Loucy (cell line): Measurements from ENCODE around the gene LCMT2.

Experiments used
- H2AFZ ChIP-seq: fragments of 200-600 bp; sonication (generic); 2 replicates; pipeline ENCODE4 v1.6.0; 2016; ENCODE audit warnings: antibody characterized with exemption, mild to moderate bottlenecking, low read length, moderate library complexity
- H3F3A ChIP-seq: fragments of 200-600 bp; 2 replicates; pipeline ENCODE4 v1.6.0; 2016; ENCODE audit warnings: antibody characterized with exemption, low read depth, mild to moderate bottlenecking
- H3K27me3 ChIP-seq: fragments of 200-600 bp; sonication (generic); 2 replicates; pipeline ENCODE4 v1.6.1; 2014; ENCODE audit warnings: low read length, mild to moderate bottlenecking; ENCODE audit not compliant: insufficient read depth, poor library complexity, severe bottlenecking
- H3K36me3 ChIP-seq: fragments of 200-600 bp; sonication (generic); 2 replicates; pipeline ENCODE4 v1.6.1; 2016; ENCODE audit warnings: low read length; ENCODE audit not compliant: insufficient read depth
- H3K4me1 ChIP-seq: fragments of 200-600 bp; sonication (generic); 2 replicates; pipeline ENCODE4 v1.5.1; 2014; ENCODE audit warnings: low read length, mild to moderate bottlenecking; ENCODE audit not compliant: insufficient read depth, poor library complexity, severe bottlenecking
- H3K4me2 ChIP-seq: fragments of 200-600 bp; sonication (generic); 2 replicates; pipeline ENCODE4 v1.6.0; 2014; ENCODE audit warnings: antibody characterized with exemption, low read length, low read depth, mild to moderate bottlenecking; ENCODE audit not compliant: poor library complexity, severe bottlenecking
- H3K4me3 ChIP-seq: fragments of 200-600 bp; sonication (generic); 2 replicates; pipeline ENCODE4 v1.5.1; 2014; ENCODE audit warnings: low read length, mild to moderate bottlenecking, mixed read lengths; ENCODE audit not compliant: poor library complexity, severe bottlenecking
- H3K79me2 ChIP-seq: fragments of 200-600 bp; sonication (generic); 2 replicates; pipeline ENCODE4 v1.6.1; 2014; ENCODE audit warnings: low read length; ENCODE audit not compliant: insufficient read depth
- H3K9ac ChIP-seq: fragments of 200-600 bp; sonication (generic); 2 replicates; pipeline ENCODE4 v1.6.0; 2014; ENCODE audit warnings: mild to moderate bottlenecking, low read depth, low read length, moderate library complexity; ENCODE audit not compliant: poor library complexity, severe bottlenecking
- H3K9me2 ChIP-seq: fragments of 200-600 bp; sonication (generic); replicated peaks from 2 replicates; pipeline ENCODE4 v1.6.1; 2016; ENCODE audit warnings: low read depth, low read length, mixed read lengths
- H3K9me3 ChIP-seq: fragments of 200-600 bp; sonication (generic); 2 replicates; pipeline ENCODE4 v1.6.1; 2014; ENCODE audit warnings: mild to moderate bottlenecking, antibody characterized with exemption, low read length, low read depth; ENCODE audit not compliant: insufficient read depth
- H4K20me1 ChIP-seq: fragments of 200-600 bp; sonication (generic); 2 replicates; pipeline ENCODE4 v1.6.0; 2014; ENCODE audit warnings: antibody characterized with exemption, low read length, mild to moderate bottlenecking; ENCODE audit not compliant: insufficient read depth, poor library complexity, severe bottlenecking
- CTCF ChIP-seq: fragments of 200-600 bp; sonication (generic); conservative IDR thresholded peaks from 2 replicates; pipeline ENCODE4 v1.5.1; 2014; ENCODE audit warnings: mild to moderate bottlenecking, antibody characterized with exemption, low read length
- EZH2phosphoT487 ChIP-seq: fragments of 200-600 bp; IDR thresholded peaks from 2 replicates; pipeline ENCODE4 v1.6.1; 2018; ENCODE audit warnings: antibody characterized with exemption, mild to moderate bottlenecking, moderate library complexity, borderline replicate concordance

Gene LCMT2

DNA sequence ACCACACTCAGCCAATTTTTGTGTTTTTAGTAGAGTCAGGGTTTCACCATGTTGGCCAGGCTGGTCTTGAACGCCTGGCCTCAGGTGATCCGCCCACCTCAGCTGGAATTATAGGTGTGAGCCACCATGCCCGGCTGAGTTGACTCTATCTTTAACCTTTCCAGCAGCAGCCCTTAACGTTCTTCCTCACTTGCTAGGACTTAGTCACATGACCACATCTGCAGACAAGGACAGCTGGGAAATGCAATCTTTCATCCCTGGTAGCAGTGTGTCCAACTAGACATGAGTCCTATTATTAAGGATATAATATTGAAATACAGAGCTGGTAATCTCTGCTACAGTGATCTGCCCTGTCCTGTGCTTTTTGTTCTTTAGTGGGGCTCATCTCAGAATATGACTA, 18.0 kb downstream of the LCMT2 start:
- TF ChIP-seq CTCF = no peak
- no peak for TF ChIP-seq EZH2phosphoT487
- Histone ChIP-seq H3K27me3 (no peaks in the 10 kb centered on the region), H3K4me1 (no peaks in the 10 kb centered on the region), H3K4me3 (no peak overlapping the region), H3K9me2 (no peaks in the 10 kb centered on the region), H2AFZ (no peak overlapping the region), H3K9ac (no peak overlapping the region), H3K4me2 (no peak overlapping the region), H3F3A (no peaks in the 10 kb centered on the region), H4K20me1 (no peaks in the 10 kb centered on the region), H3K9me3 (no peaks in the 10 kb centered on the region), H3K79me2 (no peaks in the 10 kb centered on the region), H3K36me3 (no peaks in the 10 kb centered on the region)

GRCh38 chr15:43302205-43302817, 28.1 kb downstream of the LCMT2 start, which contains the start of gene TGM7:
TSS of gene TGM7 (minus strand) at chr15:43302255.
- Histone ChIP-seq H3K4me1 (no peaks in the 10 kb centered on the region), H3F3A (no peaks in the 10 kb centered on the region), H3K4me3 (no peak within 1 kb of the TSS), H3K27me3 (no peaks in the 10 kb centered on the region), H3K9ac (no peak within 1 kb of the TSS), H4K20me1 (no peaks in the 10 kb centered on the region), H2AFZ (no peak within 1 kb of the TSS), H3K9me3 (no peaks in the 10 kb centered on the region), H3K36me3 (no peaks in the 10 kb centered on the region), H3K9me2 (no peaks in the 10 kb centered on the region), H3K79me2 (no peaks in the 10 kb centered on the region), H3K4me2 (no peak within 1 kb of the TSS)
- TF ChIP-seq CTCF (no peak), EZH2phosphoT487 (no peak)

DNA sequence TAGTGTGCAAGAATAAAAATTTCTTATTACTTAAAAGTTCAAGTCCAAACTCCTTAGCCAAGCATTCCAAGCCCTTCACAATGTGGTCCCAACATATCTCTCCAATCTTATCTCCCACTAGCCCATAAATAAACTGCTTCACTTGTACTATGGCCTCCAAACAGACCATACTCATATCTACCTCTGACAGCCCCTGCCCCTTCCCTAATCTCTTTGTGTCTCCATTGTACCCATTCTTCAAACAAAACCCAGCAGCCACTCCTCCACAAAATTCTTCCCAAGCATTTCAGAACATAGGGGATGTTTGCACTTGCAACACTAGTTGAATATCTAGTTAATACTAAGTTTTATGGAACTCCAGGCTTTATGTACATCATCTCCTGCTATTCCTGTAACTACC, 30.5 kb downstream of the LCMT2 start:
- no peak overlapping the region for H3K4me2 ChIP-seq
- no peaks in the 10 kb centered on the region for H3K79me2 ChIP-seq
- TF ChIP-seq EZH2phosphoT487 (no peak), CTCF (no peak)
- no peak overlapping the region for H3K9ac ChIP-seq
- no peaks in the 10 kb centered on the region for H4K20me1 ChIP-seq
- no peaks in the 10 kb centered on the region for H3F3A ChIP-seq
- no peaks in the 10 kb centered on the region for H3K4me1 ChIP-seq
- no peaks in the 10 kb centered on the region for H3K27me3 ChIP-seq
- H3K4me3 ChIP-seq = no peak overlapping the region
- H3K9me3 ChIP-seq = no peaks in the 10 kb centered on the region
- no peak overlapping the region for H2AFZ ChIP-seq
- H3K36me3 ChIP-seq = no peaks in the 10 kb centered on the region
- no peaks in the 10 kb centered on the region for H3K9me2 ChIP-seq
